Subcutaneous adipose tissue (tissue), 4 donors: ENCODE results near the gene CREB3L2. TPM values are rescaled to one million over a fixed set of nuclear protein-coding genes. Genes with fewer than 3 reads are reported as not detected.

Experiments
- total RNA-seq, 4 donors: library from RNA; depleted of rRNA; stranded (reverse); fragments of >200 nt; gene quantifications; one replicate each; pipeline ENCODE4 v1.1.0, GENCODE V29; 2016
- TF ChIP-seq, protein P1 (sequence below): fragments of 450-650 bp; IDR thresholded peaks from one replicate; pipeline ENCODE4 v1.5.1; 2016; ENCODE audit warnings: low read depth, mild to moderate bottlenecking, control low read depth, antibody characterized with exemption, moderate library complexity

The CREB3L2 gene
- total RNA-seq, 4 donors from 2014 or later = 26.9 to 78.4 (median 30.8) TPM

DNA sequence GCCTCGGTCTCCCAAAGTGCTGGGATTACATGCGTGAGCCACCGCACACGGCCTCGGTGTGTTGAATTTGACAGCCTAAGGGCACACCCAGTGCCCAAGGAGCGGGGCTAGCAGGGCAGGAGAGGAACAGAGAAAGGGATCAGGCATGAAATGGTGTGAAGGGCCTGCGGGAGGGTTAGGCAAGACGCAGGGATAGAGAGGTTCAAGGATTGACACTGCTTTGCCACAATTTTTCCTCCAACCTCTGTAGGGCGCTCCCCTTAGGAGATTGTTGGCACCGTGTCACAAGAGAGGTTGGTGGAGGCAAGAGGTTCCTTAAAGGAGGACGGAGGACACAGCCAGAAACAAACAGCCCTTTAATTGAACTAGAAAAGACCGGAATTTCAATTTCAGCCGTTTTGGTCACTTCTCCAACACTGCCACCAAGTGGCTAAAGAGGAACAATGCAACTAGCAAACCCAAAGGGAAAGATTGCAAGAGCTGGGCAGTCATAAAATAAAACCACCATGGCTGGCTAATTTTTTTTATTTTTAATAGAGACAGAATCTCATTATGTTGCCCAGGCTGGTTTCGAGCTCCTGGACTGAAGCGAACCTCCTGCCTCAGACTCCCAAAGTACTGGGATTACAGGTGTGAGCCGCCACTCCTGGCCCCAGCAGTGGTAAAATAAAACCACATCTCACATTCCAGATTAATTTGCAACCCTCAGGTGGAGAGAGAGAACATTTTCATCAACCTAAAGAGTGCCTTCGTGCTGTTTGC lies 6.9 kb upstream of the CREB3L2 start:
- TF ChIP-seq, protein P1, sequence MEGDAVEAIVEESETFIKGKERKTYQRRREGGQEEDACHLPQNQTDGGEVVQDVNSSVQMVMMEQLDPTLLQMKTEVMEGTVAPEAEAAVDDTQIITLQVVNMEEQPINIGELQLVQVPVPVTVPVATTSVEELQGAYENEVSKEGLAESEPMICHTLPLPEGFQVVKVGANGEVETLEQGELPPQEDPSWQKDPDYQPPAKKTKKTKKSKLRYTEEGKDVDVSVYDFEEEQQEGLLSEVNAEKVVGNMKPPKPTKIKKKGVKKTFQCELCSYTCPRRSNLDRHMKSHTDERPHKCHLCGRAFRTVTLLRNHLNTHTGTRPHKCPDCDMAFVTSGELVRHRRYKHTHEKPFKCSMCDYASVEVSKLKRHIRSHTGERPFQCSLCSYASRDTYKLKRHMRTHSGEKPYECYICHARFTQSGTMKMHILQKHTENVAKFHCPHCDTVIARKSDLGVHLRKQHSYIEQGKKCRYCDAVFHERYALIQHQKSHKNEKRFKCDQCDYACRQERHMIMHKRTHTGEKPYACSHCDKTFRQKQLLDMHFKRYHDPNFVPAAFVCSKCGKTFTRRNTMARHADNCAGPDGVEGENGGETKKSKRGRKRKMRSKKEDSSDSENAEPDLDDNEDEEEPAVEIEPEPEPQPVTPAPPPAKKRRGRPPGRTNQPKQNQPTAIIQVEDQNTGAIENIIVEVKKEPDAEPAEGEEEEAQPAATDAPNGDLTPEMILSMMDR = no peak

DNA sequence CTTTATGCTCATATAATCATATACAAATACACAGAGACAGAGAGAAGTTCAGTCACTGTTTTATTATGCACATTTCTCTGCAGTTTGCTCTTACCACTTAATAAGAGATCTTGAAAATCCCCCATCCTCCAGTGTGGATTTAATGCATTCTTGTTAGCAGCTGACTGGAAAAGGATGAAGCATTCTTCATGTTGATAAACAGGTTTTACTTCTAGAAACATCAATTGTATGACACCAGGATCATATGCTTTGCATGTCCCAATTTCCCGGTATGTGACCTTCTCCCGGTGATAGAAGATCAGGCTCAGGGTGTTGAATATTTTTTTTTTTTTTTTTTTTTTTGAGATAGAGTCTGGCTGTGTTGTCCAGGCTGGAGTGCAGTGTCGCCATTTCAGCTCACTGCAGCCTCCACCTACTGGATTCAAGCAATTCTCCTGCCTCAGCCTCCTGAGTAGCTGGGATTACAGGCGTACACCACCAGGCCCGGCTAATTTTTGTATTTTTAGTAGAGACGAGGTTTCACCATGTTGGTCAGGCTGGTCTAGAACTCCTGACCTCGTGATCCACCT lies 6.2 kb upstream of the CREB3L2 start:
- TF ChIP-seq, protein P1 = no peak

DNA sequence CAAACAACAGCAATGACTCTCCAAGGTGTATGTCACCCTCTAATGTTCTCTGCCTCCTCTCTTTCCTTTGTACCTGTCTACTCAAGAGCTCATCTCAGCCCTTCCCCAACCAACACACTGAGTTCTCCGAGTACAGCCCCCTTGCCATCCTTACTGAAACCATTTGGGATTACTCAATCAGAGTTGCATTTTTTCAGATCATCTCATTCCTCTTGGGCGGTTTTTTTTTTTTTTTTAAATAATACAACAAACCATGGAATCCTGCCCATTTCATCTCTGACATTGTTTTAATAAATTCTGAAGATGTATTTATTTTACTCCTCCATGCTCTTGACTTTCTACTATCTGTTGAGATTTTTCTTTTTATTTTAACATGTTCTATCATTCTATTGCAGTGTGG lies 4.2 kb upstream of the CREB3L2 start:
- TF ChIP-seq, protein P1 = no peak

DNA sequence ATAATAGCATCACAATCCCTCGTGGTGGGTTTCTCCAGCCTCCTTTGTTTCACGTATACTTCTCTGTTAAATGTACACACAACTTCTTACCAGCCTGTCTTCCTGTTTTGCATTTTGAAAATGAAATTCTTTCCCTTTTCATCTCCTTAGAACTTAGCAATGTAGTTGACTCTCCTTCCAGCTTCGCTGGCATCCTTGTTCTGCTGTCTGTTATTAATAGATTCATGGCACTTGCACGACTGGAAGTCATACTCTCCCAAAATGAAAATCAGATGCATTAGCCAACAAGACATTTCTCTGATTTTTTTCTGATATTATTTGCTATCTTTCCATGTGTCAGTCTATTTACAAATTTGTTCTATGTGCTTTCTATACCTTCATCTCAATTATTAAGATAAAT lies 3.0 kb upstream of the CREB3L2 start:
- TF ChIP-seq, protein P1 = no peak

DNA sequence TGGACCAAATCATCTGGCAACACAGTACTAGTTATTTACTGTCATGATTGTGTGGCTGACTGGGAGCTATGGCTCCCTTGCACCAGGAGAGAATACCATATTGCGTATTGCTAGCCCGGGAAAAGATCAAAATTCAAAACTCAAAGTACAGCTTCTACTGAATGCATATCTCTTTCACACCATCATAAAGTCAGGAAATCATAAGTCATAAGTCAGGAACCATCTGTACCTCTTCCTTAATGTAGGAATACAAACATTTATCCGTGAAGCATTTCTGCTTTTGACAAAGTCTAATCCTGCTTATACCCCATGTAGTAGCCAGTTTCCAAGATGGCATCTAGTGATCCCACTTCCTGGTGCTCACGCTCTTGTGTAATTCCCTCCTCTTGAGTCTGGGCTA lies 2.2 kb upstream of the CREB3L2 start:
- TF ChIP-seq, protein P1 = no peak

DNA sequence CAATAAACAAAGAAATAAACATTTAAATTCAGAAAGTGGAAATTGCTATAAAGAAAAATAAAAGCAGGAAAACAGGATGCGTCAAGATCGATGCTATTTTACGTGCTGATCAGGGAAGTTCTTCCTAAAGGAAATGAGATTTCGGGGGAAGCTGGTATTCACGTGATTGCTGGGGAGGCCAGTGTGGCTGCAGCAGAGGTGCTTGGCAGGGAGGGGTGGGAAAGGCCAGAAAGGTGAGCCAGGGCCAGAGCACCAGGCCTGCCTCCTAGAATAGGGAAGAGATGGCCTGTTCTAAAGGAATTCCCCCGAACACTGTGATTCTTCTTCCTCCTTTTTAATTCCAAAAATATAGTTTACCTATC lies 923 bp upstream of the CREB3L2 start:
- TF ChIP-seq, protein P1 = no peak

DNA sequence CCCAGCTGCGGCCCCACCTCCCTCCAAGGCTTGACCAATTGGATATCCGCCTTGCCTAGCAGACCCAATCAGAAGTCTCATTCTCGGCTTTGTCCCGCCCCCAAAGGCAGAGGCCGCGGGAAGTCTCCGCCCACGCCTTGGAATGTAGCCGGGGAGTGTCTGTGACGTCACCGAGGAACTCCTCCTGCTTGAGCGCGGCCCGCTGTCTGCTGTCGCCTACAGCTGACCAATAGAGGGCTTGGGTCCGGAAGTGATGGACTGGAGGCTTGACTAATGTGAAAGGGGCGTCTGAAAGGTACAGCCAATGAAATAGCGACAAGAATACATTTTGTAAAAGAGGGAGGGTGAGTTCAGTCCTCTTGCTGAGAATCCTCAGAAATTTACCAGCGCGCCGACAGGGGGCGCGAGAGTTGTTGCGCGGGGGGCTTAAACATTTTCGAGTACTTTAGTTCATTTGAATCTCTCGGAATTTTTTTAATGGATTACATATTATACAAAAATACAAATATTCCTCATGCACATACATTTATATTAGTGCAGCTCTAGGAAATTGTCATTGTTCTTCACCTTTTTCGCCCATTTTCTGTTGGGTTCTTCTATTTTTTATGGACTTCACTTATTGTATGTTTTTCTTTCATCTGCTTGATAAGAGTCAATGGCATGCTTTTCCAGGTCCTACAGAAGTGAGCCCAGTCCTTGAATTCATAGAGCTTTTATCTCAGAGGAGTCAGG lies 376 bp upstream of the CREB3L2 start:
- TF ChIP-seq, protein P1 = no peak
